ENCODE data around the gene EXTL1. TPM values are rescaled to one million over a fixed set of nuclear protein-coding genes. Genes with fewer than 3 reads are reported as not detected.

EXTL1 gene
- total RNA-seq, 6 experiments from 2014 or later = 0.06 to 0.19 TPM; not detected in 4

DNA sequence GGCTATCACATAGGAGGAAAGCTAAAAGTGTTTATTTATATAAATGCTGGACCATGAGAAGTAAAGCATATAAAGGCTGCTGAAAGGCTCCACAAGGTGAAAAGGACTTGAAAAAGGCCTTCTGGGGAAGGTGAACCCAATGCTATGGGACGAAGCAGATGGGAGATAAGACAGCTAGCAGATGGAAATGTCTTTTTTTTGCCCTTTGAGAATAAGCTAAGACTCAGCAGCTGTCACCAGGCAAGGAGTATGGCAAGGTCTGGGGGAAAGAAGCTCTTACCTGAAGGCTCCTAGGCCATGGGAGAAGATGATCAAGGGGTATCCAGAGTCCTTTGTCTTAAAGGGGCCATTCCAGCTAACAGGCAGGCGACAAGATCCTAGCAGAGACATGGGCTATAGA, 33.6 kb upstream of the EXTL1 start:
- Histone ChIP-seq H3K36me3 (peaks cover 0 to 51% (median 4%) of the 10 kb centered on the region in 4 donors), H3K27ac (no peak overlapping the region), H3K4me1 (no peaks in the 10 kb centered on the region), H3K9me3 (no peaks in the 10 kb centered on the region), H3K27me3 (no peaks in the 10 kb centered on the region), H3K4me3 (no peak overlapping the region)
- DNase-seq (no peak), ATAC-seq (no peak)
- TF ChIP-seq, protein P1, sequence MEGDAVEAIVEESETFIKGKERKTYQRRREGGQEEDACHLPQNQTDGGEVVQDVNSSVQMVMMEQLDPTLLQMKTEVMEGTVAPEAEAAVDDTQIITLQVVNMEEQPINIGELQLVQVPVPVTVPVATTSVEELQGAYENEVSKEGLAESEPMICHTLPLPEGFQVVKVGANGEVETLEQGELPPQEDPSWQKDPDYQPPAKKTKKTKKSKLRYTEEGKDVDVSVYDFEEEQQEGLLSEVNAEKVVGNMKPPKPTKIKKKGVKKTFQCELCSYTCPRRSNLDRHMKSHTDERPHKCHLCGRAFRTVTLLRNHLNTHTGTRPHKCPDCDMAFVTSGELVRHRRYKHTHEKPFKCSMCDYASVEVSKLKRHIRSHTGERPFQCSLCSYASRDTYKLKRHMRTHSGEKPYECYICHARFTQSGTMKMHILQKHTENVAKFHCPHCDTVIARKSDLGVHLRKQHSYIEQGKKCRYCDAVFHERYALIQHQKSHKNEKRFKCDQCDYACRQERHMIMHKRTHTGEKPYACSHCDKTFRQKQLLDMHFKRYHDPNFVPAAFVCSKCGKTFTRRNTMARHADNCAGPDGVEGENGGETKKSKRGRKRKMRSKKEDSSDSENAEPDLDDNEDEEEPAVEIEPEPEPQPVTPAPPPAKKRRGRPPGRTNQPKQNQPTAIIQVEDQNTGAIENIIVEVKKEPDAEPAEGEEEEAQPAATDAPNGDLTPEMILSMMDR (IDR thresholded peaks at IDR 0.05) = no peak
- TF ChIP-seq POLR2A (IDR thresholded peaks at IDR 0.05) = no peak
- WGBS (ENCODE audit: insufficient coverage, low coverage, low lambda C conversion rate, missing lambda C conversion rate) = 100% methylated on average over 1 of the region's 2 CpGs
- intact Hi-C loops (cut with DNase I) = no loop called here

DNA sequence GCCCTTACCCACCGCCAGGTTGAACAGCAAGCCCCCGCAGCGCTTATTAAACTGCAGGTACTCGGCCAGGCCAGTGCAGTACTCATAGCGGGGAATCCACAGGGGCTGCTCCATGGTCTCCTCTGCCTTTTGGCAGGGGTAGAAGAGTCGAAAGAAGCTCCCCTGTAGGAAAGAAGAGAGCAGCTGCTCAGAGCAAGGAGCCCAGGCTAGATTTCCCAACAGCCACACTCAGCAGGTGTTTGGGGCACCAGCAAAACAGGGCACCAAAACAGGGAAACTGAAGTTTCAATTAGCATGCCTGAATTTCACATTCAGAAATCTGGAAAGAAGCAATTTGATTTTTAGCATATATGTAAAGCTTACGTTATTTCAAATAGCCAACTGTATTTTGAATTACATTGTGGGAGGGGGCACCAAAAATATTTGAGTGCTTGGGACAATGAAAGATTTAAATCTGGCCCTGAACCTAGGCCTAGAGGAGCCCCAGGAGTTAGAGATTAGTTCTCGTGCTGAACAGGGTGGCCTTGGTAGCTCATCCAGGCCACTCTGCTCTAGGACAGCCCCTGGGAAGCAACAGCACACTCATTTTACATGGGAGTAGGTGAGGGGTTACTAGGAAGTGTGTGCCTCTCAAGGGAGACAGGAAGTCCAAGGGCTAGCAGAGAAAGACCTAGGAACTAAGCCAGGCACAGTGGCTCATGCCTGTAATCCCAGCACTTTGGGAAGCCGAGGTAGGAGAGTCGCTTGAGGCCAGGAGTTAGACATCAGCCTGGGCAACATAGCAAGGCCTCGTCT, 31.9 kb upstream of the EXTL1 start:
- intact Hi-C loops (cut with DNase I) = no loop called here
- no peak overlapping the region for H3K4me3 ChIP-seq

DNA sequence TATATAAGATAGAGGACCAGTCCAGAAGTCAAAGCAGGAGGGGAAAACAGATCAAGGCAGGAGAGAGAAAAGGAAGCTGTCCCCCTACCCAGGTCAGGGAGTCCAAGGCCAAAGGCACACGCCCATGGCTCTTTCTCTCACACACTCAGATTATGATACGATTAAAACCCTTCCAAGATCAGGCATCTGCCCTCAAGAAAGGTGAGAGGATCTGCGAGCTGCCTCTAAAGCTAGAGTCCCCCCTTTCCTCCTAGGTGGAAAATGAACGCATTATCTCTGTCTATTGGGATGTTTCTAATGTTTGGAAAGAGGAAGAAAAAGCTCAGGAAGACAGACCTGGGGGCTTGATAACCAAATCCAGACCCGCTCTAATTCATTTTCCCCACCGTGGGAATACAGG, 31.3 kb upstream of the EXTL1 start:
- DNase-seq = no peak
- Histone ChIP-seq H3K36me3 (peaks cover 0 to 33% (median 0%) of the 10 kb centered on the region in 4 donors), H3K27ac (no peak overlapping the region), H3K27me3 (no peaks in the 10 kb centered on the region), H3K4me1 (no peaks in the 10 kb centered on the region), H3K4me3 (no peak overlapping the region), H3K9me3 (no peaks in the 10 kb centered on the region)
- 54% methylated on average over 5 of the region's 6 CpGs for WGBS (ENCODE audit: insufficient coverage, low coverage, low lambda C conversion rate, missing lambda C conversion rate)
- intact Hi-C loops (cut with DNase I) = no loop called here
- no peak for ATAC-seq
- TF ChIP-seq, protein P1 (IDR thresholded peaks at IDR 0.05) = no peak
- no peak for TF ChIP-seq POLR2A (IDR thresholded peaks at IDR 0.05)

More for the DNA sequence above, 31.9 kb upstream of the EXTL1 start:
- peaks cover 0 to 36% (median 0%) of the 10 kb centered on the region in 4 donors for H3K36me3 ChIP-seq
- no peaks in the 10 kb centered on the region for H3K27me3 ChIP-seq
- no peak for TF ChIP-seq POLR2A (IDR thresholded peaks at IDR 0.05)
- TF ChIP-seq, protein P1 (IDR thresholded peaks at IDR 0.05) = no peak
- DNase-seq (no peak), ATAC-seq (peak; percentile 23 to 65 (median 46))
- H3K27ac ChIP-seq = no peak overlapping the region
- no peaks in the 10 kb centered on the region for H3K4me1 ChIP-seq
- no peaks in the 10 kb centered on the region for H3K9me3 ChIP-seq
- WGBS (ENCODE audit: insufficient coverage, low coverage, low lambda C conversion rate, missing lambda C conversion rate) = 93% methylated on average over 3 of the region's 11 CpGs

DNA sequence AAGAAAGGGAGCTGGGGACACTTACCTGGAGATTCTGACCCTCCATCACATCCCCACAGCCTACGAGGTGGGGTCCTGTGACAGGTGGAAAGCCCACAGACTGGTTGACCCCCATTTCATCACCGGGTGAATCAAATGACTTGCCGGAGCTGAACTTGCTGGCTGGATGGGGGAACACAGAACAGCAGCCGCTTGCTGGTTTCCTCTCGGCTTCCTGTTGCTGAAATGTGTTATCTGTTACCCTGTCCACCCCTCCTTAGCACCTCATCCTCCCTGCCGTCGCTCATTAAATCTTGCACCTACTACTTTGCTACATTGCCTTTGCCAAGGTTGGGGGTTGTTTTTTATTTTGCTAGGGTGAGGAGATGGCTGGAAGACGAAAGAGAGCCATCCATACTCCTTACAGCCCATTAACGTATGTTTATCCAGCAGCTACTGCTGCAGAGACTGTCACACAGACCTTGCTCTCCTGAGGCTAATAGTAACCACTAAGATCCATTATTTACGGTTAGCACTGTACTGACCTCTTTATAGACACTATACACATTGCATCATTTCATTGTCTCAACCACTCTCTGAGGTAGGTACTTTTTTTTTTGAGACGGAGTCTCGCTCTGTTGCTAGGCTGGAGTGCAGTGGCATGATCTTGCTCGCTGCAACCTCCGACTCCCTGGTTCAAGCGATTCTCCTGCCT, 30.7 kb upstream of the EXTL1 start:
- no peaks in the 10 kb centered on the region for H3K4me1 ChIP-seq
- no peaks in the 10 kb centered on the region for H3K27me3 ChIP-seq
- H3K27ac ChIP-seq = no peak overlapping the region
- DNase-seq = no peak
- no peaks in the 10 kb centered on the region for H3K9me3 ChIP-seq
- peak; percentile 44 to 58 (median 48) for ATAC-seq
- no peak overlapping the region for H3K4me3 ChIP-seq
- intact Hi-C loops (cut with DNase I) = no loop called here
- no peak for TF ChIP-seq POLR2A (IDR thresholded peaks at IDR 0.05)
- TF ChIP-seq, protein P1 (IDR thresholded peaks at IDR 0.05) = no peak
- peaks cover 0 to 27% (median 0%) of the 10 kb centered on the region in 4 donors for H3K36me3 ChIP-seq
- WGBS (ENCODE audit: insufficient coverage, low coverage, low lambda C conversion rate, missing lambda C conversion rate) = 59% methylated on average over 11 of the region's 15 CpGs
